Activated naive CD4-positive, alpha-beta T cell treated with anti-CD3 and anti-CD28 coated beads, Interleukin-2, amount 50 U/mL, for 16 hours (primary cell): Measurements from ENCODE around the gene ZDHHC6.
"Not testable (repeated sequence)": the region's sequence is repeated elsewhere in the genome, so short reads cannot be mapped to it uniquely, and the experiment has no call there.

Experiments
- DNase-seq: peaks from one replicate; pipeline ENCODE4 v3.0.0-alpha.2; 2020

The ZDHHC6 gene

GRCh38 chr10:112388548-112388947 is 58.2 kb downstream of the ZDHHC6 start:
- DNase-seq, result no peak

GRCh38 chr10:112388056-112388455 is 58.7 kb downstream of the ZDHHC6 start:
- not testable (repeated sequence) for DNase-seq

- no peak for DNase-seq
Measured at GRCh38 chr10:112385201-112385600, 61.5 kb downstream of the ZDHHC6 start.

- DNase-seq, result no peak
Measured at GRCh38 chr10:112384141-112384540, 62.6 kb downstream of the ZDHHC6 start.

- no peak for DNase-seq
Measured at GRCh38 chr10:112383325-112383724, 63.4 kb downstream of the ZDHHC6 start.

GRCh38 chr10:112382515-112383235 is 64.0 kb downstream of the ZDHHC6 start:
- DNase-seq, result no peak
